K562 (cell line): ENCODE results near the gene CCDC88C. TPM values are rescaled to one million over a fixed set of nuclear protein-coding genes. Genes with fewer than 3 reads are reported as not detected.

Source experiments
- ATAC-seq: fragments of 200-7000 bp; cut with Tn5 transposase; 3 replicates; pipeline ENCODE4 v1.9.1; 2020; ENCODE audit warnings: moderate library complexity
- BruUV-seq: library from RNA; stranded (reverse); fragments of 400-500 nt; replicated peaks from 2 replicates; lab custom pipeline; 2021; lab: Mats Ljungman, UMichigan
- CTCF ChIA-PET: fragments of 300-600 bp; formaldehyde crosslinking; extraction: SDS; loops from one replicate; lab custom pipeline; 2021; ENCODE audit warnings: low intra/inter-chr PET ratio; lab: Yijun Ruan, JAX
- POLR2A ChIA-PET: fragments of 300-600, 350-650 bp; sonication (Branson Sonifier 250); formaldehyde crosslinking; extraction: SDS; loops from one replicate; lab custom pipeline; 2021; ENCODE audit warnings: antibody characterized with exemption, inconsistent platforms; lab: Yijun Ruan, JAX
- DNase-seq, 4 experiments: peaks; one replicate each; pipeline versions ENCODE4 v3.0.0 to v3.0.0-alpha.2; 2011 to 2018; ENCODE audit warnings: low spot score in 3 of 4, mixed read lengths in 3 of 4; ENCODE audit errors: extremely low read depth in 1 of 4
- FAIRE-seq: peaks from 2 replicates; lab custom pipeline; 2011; peaks lifted over from hg19 to GRCh38; lab: Jason Lieb, UNC
- H2AFZ ChIP-seq: 2 replicates; pipeline ENCODE4 v1.6.0; 2011; ENCODE audit warnings: low read depth, low read length, control low read depth, inconsistent platforms
- H3K27ac ChIP-seq: fragments of 200-600 bp; 3 replicates; pipeline ENCODE4 v1.8.0; 2011; ENCODE audit warnings: low read depth, mild to moderate bottlenecking, control low read depth, inconsistent platforms, low read length, moderate library complexity, mixed read lengths; ENCODE audit errors: extremely low read depth
- H3K27me3 ChIP-seq, 2 experiments: fragments of 300-600 bp in 1 of 2; 2 replicates in 1 of 2; 3 replicates in 1 of 2; pipeline versions ENCODE4 v1.6.0 to v1.8.0; 2011; ENCODE audit warnings: inconsistent platforms in 2 of 2, low read length in 2 of 2, mild to moderate bottlenecking in 1 of 2, mixed read lengths in 1 of 2, moderate library complexity in 1 of 2; ENCODE audit not compliant: control insufficient read depth in 2 of 2, insufficient read depth in 2 of 2
- H3K36me3 ChIP-seq: fragments of 300-600 bp; 3 replicates; pipeline ENCODE4 v1.8.0; 2011; ENCODE audit warnings: mild to moderate bottlenecking, low read length, inconsistent platforms; ENCODE audit not compliant: control insufficient read depth, insufficient read depth
- H3K4me1 ChIP-seq, 2 experiments: fragments of 200-600 bp in 1 of 2; replicated peaks in 1 of 2; 2 replicates in 1 of 2; 3 replicates in 1 of 2; pipeline versions ENCODE4 v1.5.1 to v1.8.0; 2011; ENCODE audit warnings: inconsistent platforms in 2 of 2, low read length in 2 of 2, mild to moderate bottlenecking in 1 of 2, mixed read lengths in 1 of 2, moderate library complexity in 1 of 2; ENCODE audit not compliant: control insufficient read depth in 2 of 2, insufficient read depth in 2 of 2
- H3K4me2 ChIP-seq: 2 replicates; pipeline ENCODE4 v1.6.1; 2011; ENCODE audit warnings: low read length, control low read depth, inconsistent platforms, mixed read lengths; ENCODE audit not compliant: insufficient read depth
- H3K4me3 ChIP-seq: fragments of 200-600 bp; sonication (generic), shearing (Covaris generic); 2 replicates; pipeline ENCODE4 v1.5.1; 2016; ENCODE audit warnings: control low read depth, inconsistent platforms
- H3K79me2 ChIP-seq: fragments of 200-600 bp; 3 replicates; pipeline ENCODE4 v1.8.0; 2011; ENCODE audit warnings: low read length, inconsistent platforms; ENCODE audit not compliant: control insufficient read depth, insufficient read depth
- H3K9ac ChIP-seq, 2 experiments: 2 replicates each; pipeline versions ENCODE4 v1.6.0 to v1.6.1; 2011; ENCODE audit warnings: low read depth in 2 of 2, low read length in 2 of 2, control low read depth in 1 of 2, inconsistent platforms in 1 of 2, mild to moderate bottlenecking in 1 of 2, mixed read lengths in 1 of 2; ENCODE audit not compliant: insufficient read depth in 1 of 2
- H3K9me1 ChIP-seq: one replicate; pipeline ENCODE4 v1.6.0; 2011; ENCODE audit warnings: inconsistent platforms, mild to moderate bottlenecking, low read length, moderate library complexity; ENCODE audit not compliant: control insufficient read depth, insufficient read depth
- H3K9me3 ChIP-seq: replicated peaks from 2 replicates; pipeline ENCODE4 v1.5.1; 2011; ENCODE audit warnings: low read depth, low read length, inconsistent platforms; ENCODE audit not compliant: control insufficient read depth, insufficient read depth
- H4K20me1 ChIP-seq: replicated peaks from 2 replicates; pipeline ENCODE4 v1.6.1; 2011; ENCODE audit warnings: low read length, inconsistent platforms, mixed read lengths; ENCODE audit not compliant: control insufficient read depth, insufficient read depth
- AFF1 ChIP-seq, 2 experiments: fragments of 450-650 bp; IDR thresholded peaks; 2 replicates each; pipeline ENCODE4 v1.6.1; 2018; ENCODE audit warnings: mild to moderate bottlenecking in 2 of 2, low read depth in 1 of 2; ENCODE audit not compliant: partially characterized antibody in 2 of 2
- CBFB ChIP-seq: sonication (generic); formaldehyde crosslinking; IDR thresholded peaks from 2 replicates; pipeline ENCODE4 v1.4.0; 2020; ENCODE audit warnings: mild to moderate bottlenecking, missing genetic modification reagents
- EGR1 ChIP-seq: fragments of 450-650 bp; conservative IDR thresholded peaks from 2 replicates; pipeline ENCODE4 v1.6.1; 2017; ENCODE audit warnings: mild to moderate bottlenecking
- ERF ChIP-seq: fragments of 450-650 bp; formaldehyde crosslinking; IDR thresholded peaks from 2 replicates; pipeline ENCODE4 v1.4.0; 2020; ENCODE audit warnings: mild to moderate bottlenecking, mixed read lengths
- HDGF ChIP-seq: fragments of 450-650 bp; IDR thresholded peaks from 2 replicates; pipeline ENCODE4 v1.6.1; 2016
- HEY1 ChIP-seq: fragments of 250-450 bp; sonication (Bioruptor Pico); IDR thresholded peaks from 2 replicates; pipeline ENCODE4 v1.5.0; 2020; ENCODE audit warnings: mild to moderate bottlenecking, moderate library complexity, borderline replicate concordance
- HOMEZ ChIP-seq: fragments of 250-450 bp; sonication (Bioruptor Pico); IDR thresholded peaks from 2 replicates; pipeline ENCODE4 v1.4.0; 2020; ENCODE audit warnings: mild to moderate bottlenecking, moderate library complexity
- NRF1 ChIP-seq, 2 experiments: fragments of 450-650 bp; IDR thresholded peaks in 1 of 2; conservative IDR thresholded peaks in 1 of 2; 2 replicates each; pipeline ENCODE4 v1.6.1; 2014; ENCODE audit warnings: mild to moderate bottlenecking in 2 of 2
- PHF8 ChIP-seq: fragments of 200-600 bp; sonication (generic); IDR thresholded peaks from 2 replicates; pipeline ENCODE4 v1.6.1; 2012; ENCODE audit warnings: mixed run types, mild to moderate bottlenecking, inconsistent platforms, low read length, moderate library complexity, borderline replicate concordance
- RAD51 ChIP-seq: fragments of 450-650 bp; IDR thresholded peaks from 2 replicates; pipeline ENCODE4 v1.7.1; 2016; ENCODE audit warnings: low read depth, mild to moderate bottlenecking, borderline replicate concordance
- ZKSCAN8 ChIP-seq: fragments of 200-800 bp; sonication (Bioruptor generic); IDR thresholded peaks from 2 replicates; pipeline ENCODE4 v1.6.1; 2016; ENCODE audit warnings: missing genetic modification characterization, missing compliant biosample characterization
- ZNF143 ChIP-seq: sonication (generic); formaldehyde crosslinking; IDR thresholded peaks from 2 replicates; pipeline ENCODE4 v1.9.0; 2022; ENCODE audit warnings: mild to moderate bottlenecking, missing genetic modification reagents
- ZNF316 ChIP-seq: fragments of 450-650 bp; IDR thresholded peaks from 2 replicates; pipeline ENCODE4 v1.6.1; 2016
- WGBS: fragments of 100-300 bp; shearing (Covaris generic); methylation state at CpG from one replicate; pipeline ENCODE4 v1.1.6; 2016; ENCODE audit warnings: low coverage, mixed read lengths; ENCODE audit not compliant: insufficient coverage; ENCODE audit errors: missing lambda C conversion rate; 5-methylcytosine and 5-hydroxymethylcytosine counted together
- in situ Hi-C: fragments of 300-500 bp; cut with MboI; formaldehyde crosslinking; loops from 4 replicates; pipeline ENCODE4 v1.15.0; 2018; ENCODE audit warnings: inconsistent platforms, mixed read lengths
- intact Hi-C: fragments of 100-400 bp; cut with micrococcal nuclease; formaldehyde crosslinking; loops from 2 replicates; pipeline ENCODE4 v1.14.2; 2022
- polyA plus RNA-seq, 8 experiments: library from polyadenylated mRNA; depleted of rRNA in 4 of 8; stranded (reverse) in 5 of 8; unstranded in 3 of 8; fragments of >200 nt; fragmentation: Nextera tagmentation in 2 of 8; fragmentation: Illumina TruSeq in 1 of 8; extraction: Ambion mirVana in 2 of 8; extraction: Trizol in 1 of 8; gene quantifications; 2 replicates each; pipeline versions ENCODE4 v1.2.1 to v1.2.3, GENCODE V29; 2011 to 2014; ENCODE audit warnings: inconsistent platforms in 1 of 8, missing spikeins in 1 of 8
- total RNA-seq, 7 experiments: library from RNA; depleted of rRNA in 6 of 7; stranded (reverse); fragments of >200 nt in 6 of 7; fragmentation: Illumina TruSeq in 2 of 7; extraction: Trizol in 2 of 7; gene quantifications; 2 replicates each; pipeline versions ENCODE4 v1.2.1 to v1.2.3, GENCODE V29; 2011 to 2021; ENCODE audit warnings: low replicate concordance in 1 of 7
- TF ChIP-seq, protein P1 (sequence below): sonication (generic); formaldehyde crosslinking; IDR thresholded peaks from 2 replicates; pipeline ENCODE4 v1.9.0; 2022; ENCODE audit warnings: mild to moderate bottlenecking, missing genetic modification reagents

Gene CCDC88C
- total and polyA plus RNA-seq, 9 of the 15 experiments (the other 6 are each of a cell fraction or from before 2014, with no cell fraction given), result 0.62 to 22.5 (median 10.7) TPM

GRCh38 chr14:91405724-91406435 lies 11.7 kb downstream of the CCDC88C start (continued):
- TF ChIP-seq, protein P1, sequence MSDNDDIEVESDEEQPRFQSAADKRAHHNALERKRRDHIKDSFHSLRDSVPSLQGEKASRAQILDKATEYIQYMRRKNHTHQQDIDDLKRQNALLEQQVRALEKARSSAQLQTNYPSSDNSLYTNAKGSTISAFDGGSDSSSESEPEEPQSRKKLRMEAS (CRISPR knock-in tag), result no peak
- TF ChIP-seq NRF1 (conservative IDR thresholded peaks at IDR 0.05 in 1 of 2, IDR thresholded peaks at IDR 0.05 in 1 of 2), result no peak

DNA sequence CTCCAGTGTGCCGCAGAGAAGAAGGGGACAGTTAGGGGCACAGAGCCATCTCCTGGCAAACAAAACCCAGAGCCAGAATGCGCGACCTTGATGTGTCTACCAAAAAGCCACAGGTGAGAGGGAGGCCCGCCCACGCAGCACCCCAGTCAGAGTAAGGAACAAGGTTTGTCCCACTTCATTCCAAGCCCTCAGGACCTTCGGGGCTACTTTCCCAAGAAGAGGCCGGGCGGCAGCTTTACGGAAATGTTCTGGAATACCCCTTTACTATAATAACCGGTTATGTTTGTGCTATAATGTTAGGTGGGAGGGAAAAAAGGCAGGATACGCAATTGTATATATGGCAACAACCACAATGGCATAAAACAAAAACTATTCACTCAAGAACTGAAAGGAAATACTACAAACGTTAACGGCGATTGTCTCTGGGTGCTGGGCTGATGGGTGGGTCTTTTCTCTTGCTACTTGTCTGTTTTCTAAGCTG lies 12.3 kb downstream of the CCDC88C start:
- TF ChIP-seq HOMEZ (CRISPR knock-in tag), result no peak
- TF ChIP-seq RAD51, result no peak
- TF ChIP-seq ZNF143 (CRISPR knock-in tag), result no peak
- TF ChIP-seq ERF (CRISPR knock-in tag), result no peak
- no peak for TF ChIP-seq EGR1
- TF ChIP-seq PHF8, result no peak
- no peak for TF ChIP-seq ZKSCAN8
- no peak for TF ChIP-seq AFF1 (IDR thresholded peaks at IDR 0.05; ENCODE audit: low read depth in 1 of 2, partially characterized antibody in 2 of 2)
- TF ChIP-seq HDGF, result no peak
- TF ChIP-seq ZNF316, result no peak
- no peak for TF ChIP-seq CBFB (CRISPR knock-in tag)
- TF ChIP-seq HEY1 (CRISPR knock-in tag), result no peak
- DNase-seq, result no peak
- Histone ChIP-seq H3K27ac (no peak overlapping the region), H4K20me1 (no peaks in the 10 kb centered on the region), H3K79me2 (peaks cover 66% of the 10 kb centered on the region), H3K4me1 (peaks cover 20 to 22% of the 10 kb centered on the region in 2 experiments; a peak in 4 of 5 replicates), H3K4me3 (no peak overlapping the region), H3K9ac (no peak overlapping the region), H3K9me1 (no peaks in the 10 kb centered on the region), H3K27me3 (no peaks in the 10 kb centered on the region), H3K36me3 (peaks cover 24% of the 10 kb centered on the region; the same call in 2 of the 3 replicates), H2AFZ (no peak overlapping the region), H3K9me3 (no peaks in the 10 kb centered on the region), H3K4me2 (no peak overlapping the region)
- intact Hi-C loops (no loop called here), in situ Hi-C loops (no loop called here)
- no peak for FAIRE-seq
- POLR2A ChIA-PET, result interaction anchor here (0.5 kb wide), 1 partner anchor 36 kb away, joined by 3 read pairs; no protein-coding TSS in a partner anchor
- BruUV-seq, result no TSS peak
- WGBS, result 86% methylated on average over 11 of the region's 14 CpGs
- no peak for ATAC-seq
- CTCF ChIA-PET, result interaction anchor here (0.9 kb wide), 1 partner anchor 14 kb away, joined by 4 read pairs; no protein-coding TSS in a partner anchor
